HG02981 (cell line): ENCODE measurements around the gene RAB3C.

Experiments used
- ATAC-seq: cut with Tn5 transposase; IDR thresholded peaks from one replicate; pipeline ENCODE4 v1.9.1; 2021; ENCODE audit warnings: mild to moderate bottlenecking, moderate library complexity; ENCODE audit not compliant: unreplicated experiment

Gene RAB3C

DNA sequence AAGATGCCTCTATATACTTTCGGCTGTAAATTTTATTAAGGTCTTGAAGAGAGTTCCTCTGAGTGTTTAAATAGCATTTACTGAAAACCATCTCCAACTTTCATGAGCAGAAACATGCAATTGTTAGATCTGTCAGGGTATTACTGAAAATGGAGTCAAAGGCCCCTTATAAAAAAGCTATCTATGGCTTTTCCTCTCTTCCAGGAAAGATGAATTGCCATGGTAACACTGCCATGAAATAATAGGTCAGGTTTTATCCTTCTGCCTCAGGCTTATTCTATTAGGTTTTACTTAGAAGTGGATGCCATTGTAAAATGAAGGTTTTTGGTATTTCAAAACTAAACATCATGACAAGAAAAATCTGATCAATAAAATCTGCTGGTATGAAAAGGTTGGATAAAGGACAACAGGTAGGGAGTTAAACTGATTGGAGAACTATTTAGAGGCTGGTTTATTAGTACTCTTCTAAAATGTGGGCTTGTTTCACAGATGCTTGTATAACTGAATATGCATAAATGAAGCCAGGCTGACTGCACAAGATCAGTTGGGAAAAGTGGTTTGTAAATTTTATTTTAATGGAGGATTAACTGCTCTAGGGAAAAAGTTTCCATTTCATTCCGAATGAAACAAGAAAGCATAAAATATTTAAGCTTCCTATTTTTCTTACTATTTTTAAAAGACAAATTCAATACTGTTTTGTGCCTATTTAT, 135.5 kb downstream of the RAB3C start:
- ATAC-seq: no peak

DNA sequence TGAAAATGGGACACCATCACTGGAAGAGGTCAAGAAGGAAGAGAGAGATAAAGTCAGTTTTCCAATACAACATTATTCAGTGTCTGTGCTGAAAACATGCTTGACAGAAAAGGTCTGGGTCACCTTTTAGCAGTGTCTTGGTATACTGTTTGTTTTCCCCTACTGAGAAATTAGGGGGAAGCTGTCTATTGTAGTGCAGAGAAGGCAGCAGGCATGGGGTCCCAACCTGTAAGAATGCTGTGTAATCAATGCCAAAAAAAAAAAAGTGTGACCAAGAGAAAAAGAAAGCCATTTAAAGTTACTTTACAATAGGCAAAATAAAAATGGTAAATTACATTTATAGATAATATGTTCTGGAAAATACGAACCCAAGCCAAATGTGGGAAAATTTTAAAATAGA, 139.3 kb downstream of the RAB3C start:
- no peak for ATAC-seq

- no peak for ATAC-seq
These were observed 142.1 kb downstream of the RAB3C start for GRCh38 chr5:58724992-58725391.

GRCh38 chr5:58731641-58732040, 148.8 kb downstream of the RAB3C start:
- no peak for ATAC-seq

- ATAC-seq: no peak
These were observed 152.8 kb downstream of the RAB3C start for GRCh38 chr5:58735637-58736036.

DNA sequence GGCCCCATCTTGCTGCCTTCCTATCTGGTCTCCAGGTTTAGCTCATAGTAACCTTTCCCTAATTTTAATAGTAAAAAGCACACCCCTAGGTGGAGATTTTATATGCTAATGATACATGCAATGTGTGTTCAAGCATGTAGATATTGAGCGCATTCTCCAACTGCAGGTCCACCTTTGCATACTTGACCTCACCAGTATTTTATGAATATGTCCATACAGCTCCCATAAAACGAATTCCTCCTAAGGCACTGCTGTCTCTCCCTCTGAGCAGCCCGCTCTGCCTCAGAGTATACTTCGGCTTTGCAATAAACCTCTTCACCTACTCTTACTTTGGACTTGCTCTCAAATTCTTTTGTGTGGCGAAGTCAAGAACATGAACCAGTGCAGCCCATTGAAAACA, 153.3 kb downstream of the RAB3C start:
- ATAC-seq: no peak

GRCh38 chr5:58737671-58738070, 154.8 kb downstream of the RAB3C start:
- no peak for ATAC-seq

DNA sequence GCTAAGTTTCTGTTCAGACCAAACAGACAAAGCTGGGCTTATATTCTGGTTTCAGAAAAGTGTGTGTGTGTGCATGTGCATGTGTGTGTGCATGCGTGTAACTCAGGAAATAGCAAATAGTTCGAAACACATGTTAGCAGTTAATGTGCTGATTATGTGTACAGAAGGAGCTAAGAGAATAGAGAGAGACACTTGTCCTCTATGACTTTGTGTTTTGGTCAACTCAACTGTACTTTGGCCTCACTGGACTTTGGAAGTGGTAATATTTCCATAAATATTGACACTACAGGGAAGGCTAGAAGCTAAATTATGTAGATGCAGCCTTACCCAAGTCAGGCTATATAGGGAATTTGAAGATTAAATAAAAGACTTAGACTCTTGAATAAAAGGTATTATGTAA, 155.5 kb downstream of the RAB3C start:
- no peak for ATAC-seq

DNA sequence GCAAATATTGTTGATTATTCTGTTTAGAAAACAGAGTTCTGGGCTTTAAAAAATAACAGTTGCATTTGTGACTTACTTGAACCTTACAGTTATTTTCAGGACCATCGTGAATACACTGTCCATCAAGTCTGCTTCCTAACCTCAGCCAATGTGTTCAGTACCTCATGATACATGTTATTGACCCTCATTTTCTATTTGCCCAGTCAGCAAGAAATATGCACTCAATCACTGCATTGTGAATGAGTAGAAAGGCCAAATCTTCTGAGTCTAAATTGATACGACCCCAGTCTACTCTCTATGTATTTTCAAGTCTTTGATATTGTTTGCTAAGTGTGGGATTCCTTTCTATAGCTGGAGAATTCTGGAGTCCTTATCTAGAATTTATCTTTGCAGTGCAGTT, 156.2 kb downstream of the RAB3C start:
- no peak for ATAC-seq

DNA sequence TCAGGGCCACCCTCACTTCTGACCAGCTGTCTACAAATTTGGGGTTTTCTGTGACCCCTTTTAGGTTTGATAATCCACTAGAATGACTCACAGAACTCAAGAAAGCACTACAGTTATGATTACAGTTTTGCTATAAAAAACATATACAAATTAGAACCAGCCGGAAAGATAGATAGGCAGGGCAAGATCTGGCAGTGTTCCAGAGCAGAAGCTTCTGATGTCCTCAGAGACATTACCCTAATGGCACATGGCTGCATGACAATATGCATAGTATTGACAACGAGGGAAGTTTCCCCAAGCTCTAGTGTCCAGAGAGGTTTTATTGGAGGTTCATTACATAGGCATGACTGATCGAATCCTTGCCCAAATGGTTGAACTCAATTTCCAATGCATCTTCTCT, 158.1 kb downstream of the RAB3C start:
- no peak for ATAC-seq

DNA sequence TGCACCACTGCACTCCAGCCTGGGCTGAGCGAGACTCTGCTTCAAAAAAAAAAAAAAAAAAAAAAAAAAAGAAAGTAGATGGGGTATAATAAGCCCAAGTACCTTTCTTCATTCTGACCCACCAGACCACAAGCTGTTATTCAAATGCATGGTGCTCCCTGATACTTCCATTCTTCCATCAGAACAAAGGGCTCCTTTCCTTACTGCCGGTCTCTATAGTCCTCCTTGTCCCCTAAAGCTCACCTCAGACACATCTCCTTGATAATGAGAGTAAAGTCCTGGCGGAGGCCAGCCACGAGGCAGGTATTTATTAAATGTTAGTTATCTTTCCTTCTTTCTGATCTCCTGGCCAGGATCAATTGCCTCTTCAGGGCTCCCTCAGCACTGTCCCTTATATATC, 162.5 kb downstream of the RAB3C start:
- no peak for ATAC-seq

- no peak for ATAC-seq
These were observed 163.4 kb downstream of the RAB3C start for GRCh38 chr5:58746321-58746720.

GRCh38 chr5:58750036-58750435, 167.2 kb downstream of the RAB3C start:
- ATAC-seq: no peak

GRCh38 chr5:58751222-58751837, 168.5 kb downstream of the RAB3C start:
- ATAC-seq: no peak

DNA sequence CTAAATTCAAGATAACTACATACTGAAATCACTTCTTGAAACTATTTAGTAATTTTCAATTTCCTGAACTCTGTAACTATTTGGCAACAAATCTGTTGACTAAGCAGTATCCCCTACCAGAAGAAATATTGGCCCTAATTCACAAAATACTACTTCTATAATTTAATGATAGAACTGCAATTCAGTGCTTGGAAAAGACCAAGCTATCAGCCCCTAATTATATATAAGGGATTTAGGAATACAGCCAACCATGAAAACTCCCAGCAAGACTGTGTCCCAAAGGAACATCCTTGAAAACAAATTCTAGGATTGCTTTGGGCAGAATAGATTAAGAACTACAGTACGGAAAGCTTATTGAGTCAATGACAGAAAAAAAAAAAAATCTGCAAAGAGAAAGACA, 169.2 kb downstream of the RAB3C start:
- ATAC-seq: no peak

DNA sequence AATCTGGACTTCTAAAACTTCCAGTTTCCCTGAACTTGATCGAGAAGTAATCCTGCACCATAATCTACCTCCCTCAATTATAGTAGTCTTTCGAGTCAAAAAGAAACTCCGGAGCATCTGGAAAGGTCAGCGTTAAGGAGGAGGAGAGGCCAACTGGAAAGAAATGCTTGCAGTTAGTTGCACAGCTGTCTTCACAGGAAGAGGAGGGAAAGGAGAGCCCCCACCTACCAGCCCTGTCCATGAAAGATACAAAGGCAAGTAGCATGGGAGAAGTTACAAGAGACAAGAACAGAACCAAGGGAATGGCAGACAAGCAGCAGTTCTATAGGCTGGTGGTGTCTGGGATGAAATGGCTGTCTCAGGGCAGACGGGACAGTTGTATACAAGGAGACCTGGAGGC, 170.6 kb downstream of the RAB3C start:
- ATAC-seq: no peak

- ATAC-seq: no peak
These were observed 171.4 kb downstream of the RAB3C start for GRCh38 chr5:58754250-58754649.

GRCh38 chr5:58755397-58755796, 172.5 kb downstream of the RAB3C start:
- ATAC-seq: no peak

DNA sequence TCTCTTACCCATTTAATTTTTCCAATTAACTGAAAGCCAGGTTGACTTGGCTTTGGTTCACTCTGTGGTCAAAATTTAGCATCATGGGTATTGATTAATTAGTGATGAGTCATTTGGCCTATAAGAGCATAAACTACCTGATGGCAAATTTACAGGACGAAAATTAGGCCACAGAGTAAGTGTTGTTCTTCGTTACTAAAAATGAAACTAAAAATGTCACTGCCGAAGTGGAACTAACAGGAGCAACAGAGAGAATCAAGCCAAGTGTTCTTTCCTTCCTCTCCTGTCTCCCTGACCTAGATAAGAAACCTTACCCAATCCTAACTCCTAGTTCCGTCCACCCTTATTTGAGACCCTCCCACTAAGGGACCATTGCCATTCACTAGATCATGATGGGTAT, 176.9 kb downstream of the RAB3C start:
- ATAC-seq: peak; percentile 86

- ATAC-seq: no peak
These were observed 177.3 kb downstream of the RAB3C start for GRCh38 chr5:58760222-58760621.

- ATAC-seq: no peak
These were observed 178.5 kb downstream of the RAB3C start for GRCh38 chr5:58761407-58761806.

GRCh38 chr5:58763390-58763789, 180.5 kb downstream of the RAB3C start:
- no peak for ATAC-seq

GRCh38 chr5:58764199-58764598, 181.3 kb downstream of the RAB3C start:
- ATAC-seq: no peak
